ENCODE data around the gene ITPK1. TPM values are rescaled to one million over a fixed set of nuclear protein-coding genes. Genes with fewer than 3 reads are reported as not detected.

ITPK1 gene
- total RNA-seq, 4 donors from 2014 or later: 32.6 to 94.9 (median 54.6) TPM

GRCh38 chr14:93089521-93090269 lies 26.0 kb downstream of the ITPK1 start:
- DNase-seq (ENCODE audit: low spot score): no peak
- no peak for ATAC-seq (ENCODE audit: low FRiP score)
- no peak for TF ChIP-seq CTCF (IDR thresholded peaks at IDR 0.05)

DNA sequence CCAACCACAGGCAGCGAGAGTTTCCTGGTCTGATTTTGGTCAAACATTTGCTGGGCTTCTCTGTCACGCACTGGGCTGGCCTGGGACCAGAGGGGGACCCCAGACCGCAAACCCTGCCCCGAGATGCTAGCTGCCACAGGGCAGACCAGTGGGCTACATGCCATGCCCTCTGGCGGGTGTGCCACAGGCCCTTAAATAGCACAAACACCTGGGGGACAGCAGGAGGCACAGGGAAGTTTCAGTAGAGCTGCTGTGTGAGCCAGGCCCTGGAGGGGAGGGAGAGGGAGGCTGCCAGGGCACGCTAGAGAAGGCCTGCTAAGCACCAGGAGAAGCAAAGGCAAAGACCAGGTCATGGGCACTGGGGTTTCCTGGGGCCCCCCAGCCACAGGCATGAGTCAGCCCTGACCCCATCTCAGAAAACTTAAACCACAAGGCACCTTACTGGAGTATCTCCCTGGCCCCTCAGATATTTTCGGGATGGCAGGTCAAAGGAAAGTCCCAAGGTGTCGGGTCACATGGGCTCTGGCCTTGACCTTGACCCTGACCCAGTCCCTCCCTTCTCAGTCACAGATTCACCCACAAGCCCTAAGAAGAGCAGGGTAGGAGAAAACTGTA lies 29.2 kb downstream of the ITPK1 start:
- ATAC-seq (ENCODE audit: low FRiP score): no peak
- DNase-seq (ENCODE audit: low spot score): no peak
- TF ChIP-seq CTCF (IDR thresholded peaks at IDR 0.05): no peak

DNA sequence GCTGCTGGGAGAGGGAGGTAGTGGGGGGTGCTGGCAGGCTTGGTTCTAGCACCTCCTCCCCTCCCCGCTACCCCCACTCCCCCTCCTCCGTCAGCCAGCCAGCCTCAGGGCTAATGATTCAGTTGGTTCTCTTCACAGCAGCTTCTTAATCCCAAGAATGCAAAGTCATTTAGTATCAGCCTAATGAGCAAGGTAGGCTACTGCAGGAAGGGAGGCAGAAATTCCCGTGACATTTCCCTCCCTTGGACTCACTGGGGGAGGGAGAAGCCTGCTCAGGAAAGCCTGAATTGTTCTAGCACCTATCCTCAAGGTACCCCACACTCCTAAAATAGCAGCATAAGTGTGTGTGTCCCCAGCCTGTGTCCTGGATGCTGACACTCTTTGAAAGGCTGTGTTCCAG lies 29.8 kb downstream of the ITPK1 start:
- DNase-seq (ENCODE audit: low spot score) (no peak), ATAC-seq (ENCODE audit: low FRiP score) (no peak)
- TF ChIP-seq CTCF (IDR thresholded peaks at IDR 0.05): no peak

DNA sequence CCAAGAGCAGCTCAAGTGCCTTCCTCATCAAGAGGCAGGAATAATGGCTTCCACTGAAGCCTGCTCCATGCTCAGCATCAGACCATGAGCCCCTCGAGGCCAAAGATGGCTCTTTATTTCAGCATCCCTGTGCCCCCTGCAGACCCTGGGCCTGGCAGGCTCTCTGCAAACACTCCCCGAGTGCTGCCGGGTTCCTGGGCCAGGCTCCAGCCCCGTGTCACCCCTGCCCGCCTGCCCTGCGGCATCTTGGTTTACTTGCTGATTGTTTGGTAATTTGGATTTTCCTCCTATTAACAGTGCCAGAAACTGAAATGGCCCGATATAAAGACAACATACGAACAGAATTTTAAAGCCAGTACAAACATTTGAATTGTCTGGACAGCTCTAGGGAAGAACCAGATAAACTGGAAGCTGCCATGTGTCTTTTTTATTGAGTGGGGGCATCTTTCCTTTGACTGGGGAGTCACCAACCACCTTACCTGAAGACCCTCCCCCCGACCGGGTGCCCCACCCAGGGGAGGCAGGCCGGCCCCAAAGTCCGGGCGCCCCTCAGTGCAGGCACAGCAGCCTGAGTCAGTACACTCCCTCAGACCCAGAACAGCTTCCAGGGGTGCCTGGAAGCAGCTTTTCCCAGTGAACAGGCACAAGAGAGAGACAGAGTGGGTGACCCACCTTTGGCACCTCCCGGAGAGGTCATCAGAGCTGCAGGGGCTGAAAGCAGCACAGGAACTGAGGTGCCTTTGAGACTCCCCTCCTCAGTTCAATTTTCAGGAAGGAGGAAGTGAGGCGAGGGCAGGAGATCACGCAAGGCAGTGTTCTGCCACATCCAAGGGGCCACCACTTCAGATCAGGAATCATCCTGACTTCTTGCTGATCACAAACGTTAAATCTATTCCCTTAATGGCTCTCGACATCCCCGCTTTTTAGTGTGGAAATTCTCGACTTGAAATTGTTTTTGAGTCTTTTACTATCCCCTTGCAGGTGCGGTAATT lies 30.6 kb downstream of the ITPK1 start:
- no peak for TF ChIP-seq CTCF (IDR thresholded peaks at IDR 0.05)
- ATAC-seq (ENCODE audit: low FRiP score): no peak

GRCh38 chr14:93084402-93084801 lies 31.3 kb downstream of the ITPK1 start:
- no peak for ATAC-seq (ENCODE audit: low FRiP score)
- TF ChIP-seq CTCF (IDR thresholded peaks at IDR 0.05): no peak
- DNase-seq (ENCODE audit: low spot score): no peak

More for the DNA sequence above, 30.6 kb downstream of the ITPK1 start:
- DNase-seq (ENCODE audit: low spot score): no peak

DNA sequence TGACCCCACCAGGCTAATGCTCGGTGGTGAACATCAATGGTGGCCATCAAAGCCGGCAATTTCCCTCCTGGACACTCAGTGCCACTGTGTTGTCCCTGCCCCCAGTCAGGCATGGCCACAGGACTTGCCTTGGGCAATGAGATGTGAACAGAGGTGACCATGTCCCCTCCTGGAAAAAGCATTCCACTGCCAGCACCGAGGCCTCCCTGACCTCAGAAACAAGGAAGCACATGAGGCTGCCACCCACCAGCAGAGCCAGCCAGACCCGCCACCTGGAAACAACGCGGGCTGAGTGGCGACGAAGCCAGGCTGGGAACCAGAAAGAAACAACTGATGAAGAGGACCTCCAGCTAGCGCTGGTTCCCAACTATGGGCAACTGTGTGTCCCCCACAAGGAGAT lies 31.8 kb downstream of the ITPK1 start:
- no peak for TF ChIP-seq CTCF (IDR thresholded peaks at IDR 0.05)
- DNase-seq (ENCODE audit: low spot score) (no peak), ATAC-seq (ENCODE audit: low FRiP score) (no peak)
